GM18909 (cell line): Measurements from ENCODE around the gene ZNF366.

Source experiments
- ATAC-seq: cut with Tn5 transposase; IDR thresholded peaks from one replicate; pipeline ENCODE4 v1.9.1; 2021; ENCODE audit warnings: mild to moderate bottlenecking; ENCODE audit not compliant: unreplicated experiment, poor library complexity

The ZNF366 gene

GRCh38 chr5:72522607-72523006 is 15.4 kb upstream of the ZNF366 start:
- ATAC-seq = no peak

DNA sequence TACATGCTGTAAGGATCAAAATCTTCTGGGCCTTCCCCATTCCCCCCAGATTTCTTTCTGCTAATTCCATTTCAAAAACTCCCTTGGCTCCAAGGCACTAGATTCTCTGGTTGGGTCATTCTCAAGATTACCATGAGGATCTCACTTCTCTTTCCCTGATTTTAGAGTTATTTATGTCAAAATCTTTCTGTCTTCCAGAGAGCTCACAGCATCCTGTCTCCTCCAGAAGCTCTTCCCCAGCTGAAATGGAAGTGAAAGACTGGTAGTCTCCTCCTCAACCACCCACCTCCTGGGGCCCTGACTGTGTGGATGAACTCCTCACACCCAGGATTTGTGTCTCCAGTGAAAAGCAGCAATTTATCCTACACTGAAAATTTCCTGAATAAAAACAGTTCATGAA is 11.9 kb upstream of the ZNF366 start:
- ATAC-seq = no peak

DNA sequence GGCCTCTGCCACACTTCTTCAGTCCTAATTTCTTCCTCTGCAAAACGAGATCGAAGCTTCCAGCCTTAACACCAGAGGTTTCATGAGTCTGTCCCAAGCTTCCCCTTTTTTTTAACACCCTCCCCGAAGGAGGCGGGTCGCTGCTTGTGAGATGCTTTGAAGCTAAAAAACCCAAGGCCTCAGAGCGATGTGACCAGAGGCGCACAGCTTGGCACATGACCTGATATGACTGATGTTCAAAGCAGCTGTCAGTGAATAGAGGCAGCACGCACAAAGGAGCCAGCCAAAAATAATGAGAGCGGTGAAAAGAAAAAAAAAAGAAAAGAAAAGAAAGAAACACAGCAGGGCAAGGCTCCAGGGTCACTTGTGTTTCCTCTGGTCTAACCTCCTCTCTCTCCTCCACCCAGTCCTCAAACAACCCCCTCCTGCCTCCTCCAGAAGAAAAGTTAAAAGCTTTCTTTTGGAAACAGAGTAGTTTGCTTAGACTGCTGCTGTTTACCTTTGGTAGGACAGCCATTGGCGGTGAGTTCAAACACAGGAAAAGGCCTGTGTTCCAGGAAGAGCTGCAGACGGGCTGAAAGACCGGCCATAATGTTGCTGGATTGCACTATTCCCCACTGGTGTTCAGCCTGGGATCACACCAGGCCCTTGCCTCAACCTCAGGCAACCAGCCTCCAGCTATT is 10.9 kb upstream of the ZNF366 start:
- ATAC-seq = no peak

GRCh38 chr5:72516916-72517315 is 9.7 kb upstream of the ZNF366 start:
- no peak for ATAC-seq

- no peak for ATAC-seq
Observed at GRCh38 chr5:72515211-72515610, 8.0 kb upstream of the ZNF366 start.

GRCh38 chr5:72512593-72512860 is 5.3 kb upstream of the ZNF366 start:
- no peak for ATAC-seq

GRCh38 chr5:72511774-72512592 is 4.8 kb upstream of the ZNF366 start:
- no peak for ATAC-seq

DNA sequence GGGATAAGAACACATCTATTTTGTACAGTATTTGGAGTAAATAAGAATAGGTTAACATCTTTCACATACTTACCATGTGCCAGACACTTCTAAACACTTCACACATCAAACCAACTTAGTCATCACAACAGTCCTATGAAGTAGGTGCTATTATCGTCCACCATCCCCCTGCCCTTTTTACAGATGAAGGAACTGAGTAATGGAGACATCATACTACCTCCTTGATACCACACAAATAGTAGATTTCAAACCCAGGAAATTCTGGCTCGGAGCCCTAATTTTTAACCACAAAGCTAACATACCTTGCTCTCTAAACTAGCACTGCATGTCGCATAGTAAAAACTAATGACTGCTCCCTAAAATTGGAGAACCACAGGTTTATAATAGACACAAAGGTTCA is 4.2 kb upstream of the ZNF366 start:
- ATAC-seq = no peak

DNA sequence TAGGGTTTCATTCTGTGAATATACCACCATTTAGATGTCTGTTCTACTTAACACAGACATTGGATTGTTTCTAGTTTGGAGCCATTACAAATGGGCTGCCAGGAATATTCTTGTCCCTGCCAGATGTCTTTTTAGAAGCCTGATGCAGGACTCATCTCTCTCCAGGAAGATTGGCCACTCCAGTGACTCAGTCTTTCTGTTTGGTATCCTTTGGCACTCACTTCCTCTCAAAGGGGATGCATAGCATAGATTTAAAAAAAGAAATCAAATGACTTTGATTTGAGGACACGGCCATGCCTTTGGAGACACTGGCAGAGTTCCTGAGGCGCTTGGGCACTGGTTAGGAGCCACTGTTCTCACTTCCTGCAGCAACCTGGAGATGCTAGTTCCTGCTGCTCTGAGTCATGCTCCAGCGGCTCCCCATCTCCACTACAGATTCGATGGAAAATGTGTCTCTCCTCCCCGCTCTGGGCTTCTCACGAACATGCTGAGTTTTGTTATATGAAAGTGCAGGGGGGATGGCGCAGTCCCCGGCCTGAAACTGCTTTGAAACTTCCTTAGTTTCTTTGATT is 3.5 kb upstream of the ZNF366 start:
- no peak for ATAC-seq

- no peak for ATAC-seq
Observed at GRCh38 chr5:72509401-72509800, 2.2 kb upstream of the ZNF366 start.

- peak; percentile 93 for ATAC-seq
Observed at GRCh38 chr5:72508241-72509170, 1.3 kb upstream of the ZNF366 start.

DNA sequence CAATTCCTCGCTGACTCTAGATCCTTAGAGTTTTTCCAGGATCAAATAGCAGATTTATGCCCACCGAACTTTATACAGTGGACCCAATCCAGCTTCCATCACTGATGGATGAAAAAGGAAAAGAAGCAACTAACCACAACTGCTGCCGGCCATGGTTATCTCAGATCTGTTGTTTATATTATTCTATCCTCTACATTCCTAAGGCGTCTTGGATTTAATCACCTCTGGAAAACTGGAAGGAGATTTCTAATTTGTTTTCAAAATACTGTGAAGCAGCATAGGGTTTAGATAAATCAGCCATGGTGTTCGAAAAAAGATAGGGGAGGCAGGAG is 663 bp upstream of the ZNF366 start:
- no peak for ATAC-seq

DNA sequence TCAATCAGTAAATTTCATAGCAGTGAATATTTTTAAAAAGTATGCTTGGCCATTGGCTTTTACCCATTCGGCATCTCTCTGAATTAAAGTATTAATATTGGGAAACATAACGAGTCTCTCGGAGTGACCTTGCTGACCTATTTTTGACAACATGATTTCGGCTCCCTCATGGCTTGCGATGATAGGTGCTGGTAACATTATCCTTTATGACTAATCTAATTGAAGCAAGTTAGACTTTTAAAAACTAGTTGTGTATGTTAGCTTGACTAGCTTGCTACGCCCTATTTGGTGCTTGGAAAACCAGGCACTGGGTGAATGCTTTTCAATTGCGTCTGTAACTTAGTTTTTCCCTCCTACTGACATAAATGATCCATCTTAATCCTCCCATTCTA is 1.1 kb downstream of the ZNF366 start:
- no peak for ATAC-seq

DNA sequence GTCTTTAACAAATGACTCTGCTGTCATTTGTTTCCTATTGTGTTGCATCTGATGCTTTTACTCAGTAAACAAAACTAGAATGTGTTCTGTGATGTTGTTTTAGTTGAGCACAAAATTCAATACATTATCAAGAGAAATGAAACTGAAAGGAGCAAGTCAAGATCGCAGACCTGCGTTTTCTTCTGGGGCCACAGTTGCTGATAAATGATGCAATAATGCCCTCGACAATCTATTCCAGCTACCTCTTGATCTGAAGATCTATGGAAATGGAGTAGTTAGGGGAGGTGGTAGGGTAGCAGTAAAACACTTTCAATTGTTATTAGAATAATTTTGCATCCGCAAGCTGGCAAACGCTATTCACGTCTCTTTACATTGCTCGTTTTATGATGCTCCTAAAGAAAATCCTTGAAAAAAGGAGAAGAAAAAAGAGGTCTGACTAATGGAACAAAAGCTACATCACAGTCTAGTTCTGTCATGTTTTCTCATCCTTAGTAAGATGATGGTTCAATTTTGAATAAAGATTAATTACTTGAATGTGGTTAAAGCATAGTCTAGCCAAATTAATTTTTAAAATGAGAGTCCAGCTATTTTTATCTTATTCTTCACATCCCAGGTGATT is 1.6 kb downstream of the ZNF366 start:
- ATAC-seq = no peak

DNA sequence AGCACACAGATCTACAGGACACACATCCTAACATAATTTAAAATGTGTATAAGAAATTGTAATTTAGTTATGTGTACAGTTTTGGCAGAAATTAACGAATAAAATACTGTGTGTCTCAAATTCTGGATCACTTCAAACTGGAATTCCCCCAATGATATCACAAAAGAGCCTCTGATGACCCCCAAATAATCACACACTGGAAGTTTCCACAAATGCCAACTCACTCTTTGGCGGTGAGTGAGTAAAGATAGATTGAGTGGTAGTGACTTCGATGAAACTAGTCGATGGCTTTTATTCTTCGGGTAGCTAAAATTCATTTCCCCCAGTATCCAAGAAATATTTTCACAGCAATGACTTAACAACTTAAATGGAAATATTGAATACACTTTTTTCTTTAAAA is 2.2 kb downstream of the ZNF366 start:
- no peak for ATAC-seq

DNA sequence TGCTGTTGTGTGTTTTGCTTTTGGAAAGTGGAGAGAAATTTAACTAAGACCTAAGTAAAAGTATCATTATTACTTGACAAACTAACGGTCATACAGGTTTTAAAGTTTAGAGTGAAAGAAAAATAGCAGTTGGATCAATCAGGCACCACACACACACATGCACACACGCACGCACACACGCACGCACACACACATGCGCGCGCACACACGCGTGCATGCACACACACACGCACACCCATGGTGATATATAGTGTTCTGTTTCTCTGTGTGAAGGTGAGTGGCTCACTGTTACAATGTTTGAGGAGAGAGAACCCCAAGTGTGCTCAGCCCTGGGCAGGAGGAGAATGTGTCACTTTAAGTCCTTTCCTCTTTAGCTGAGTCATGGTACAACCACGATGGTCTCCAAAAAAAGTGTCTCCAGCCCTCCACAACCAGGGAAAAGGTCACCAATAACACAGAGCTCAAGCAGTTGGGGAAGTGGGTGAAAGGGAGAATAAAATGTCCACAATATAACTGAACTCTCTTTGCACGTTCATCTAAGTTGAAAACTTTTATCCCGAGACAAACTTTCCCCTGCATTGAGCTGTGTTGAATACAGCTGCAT is 3.2 kb downstream of the ZNF366 start:
- no peak for ATAC-seq

- ATAC-seq = no peak
Observed at GRCh38 chr5:72501488-72501887, 5.7 kb downstream of the ZNF366 start.

- no peak for ATAC-seq
Observed at GRCh38 chr5:72499730-72500129, 7.5 kb downstream of the ZNF366 start.

DNA sequence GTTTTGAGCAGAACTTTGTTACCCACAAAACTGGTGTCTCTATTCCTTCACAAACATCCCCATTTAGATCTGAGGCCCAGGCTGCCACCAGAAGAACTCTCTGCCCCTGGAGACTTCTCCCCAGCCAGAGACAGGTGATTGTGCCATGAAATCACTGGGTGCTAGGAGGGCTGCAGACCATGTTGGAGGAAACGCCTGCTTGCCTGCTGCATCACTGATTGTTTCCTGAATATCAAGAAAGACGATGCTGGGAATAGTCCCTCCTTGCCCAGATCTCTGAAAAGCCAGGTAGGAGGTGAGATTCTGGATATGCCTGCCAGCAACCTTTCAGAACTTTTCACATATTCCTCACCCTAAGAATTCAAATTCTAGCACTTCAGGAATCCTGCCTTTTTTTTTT is 8.1 kb downstream of the ZNF366 start:
- ATAC-seq = no peak

DNA sequence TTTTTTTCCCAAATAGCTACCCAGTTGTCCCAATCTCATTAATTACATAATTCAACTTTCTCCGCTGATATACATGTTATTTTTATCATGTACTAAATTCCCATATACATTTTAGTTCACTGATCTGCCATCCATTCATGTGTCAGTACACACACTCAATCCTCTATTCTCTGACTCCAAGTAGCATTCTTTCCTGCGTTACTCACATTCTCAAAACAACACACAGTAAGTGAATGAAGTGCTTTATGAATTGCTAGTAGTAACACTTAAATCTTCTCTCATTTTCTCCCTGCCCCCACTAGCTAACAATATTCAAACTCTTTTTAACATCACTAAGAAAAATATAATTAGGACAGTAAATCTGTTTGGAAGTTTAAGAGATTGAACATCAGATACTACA is 8.9 kb downstream of the ZNF366 start:
- no peak for ATAC-seq
